ENCODE data around the gene LSP1.

Gene LSP1

GRCh38 chr11:1815751-1816150, 37.1 kb upstream of the LSP1 start:
- Histone ChIP-seq H3K36me3 (ENCODE audit: control insufficient read depth, insufficient read depth, low read length) (no peaks in the 10 kb centered on the region), H3K9me3 (ENCODE audit: control insufficient read depth, low read length) (peaks cover 22% of the 10 kb centered on the region), H3K4me3 (ENCODE audit: extremely low read depth, insufficient read depth, low read length, poor library complexity, severe bottlenecking) (no peak overlapping the region), H3K27ac (ENCODE audit: low read depth, low read length, severe bottlenecking) (no peak overlapping the region), H3K4me1 (ENCODE audit: control insufficient read depth, insufficient read depth, low read length, poor library complexity, severe bottlenecking) (peaks cover 6% of the 10 kb centered on the region)
- WGBS, 2 experiments (ENCODE audit: insufficient coverage in 2 of 2) = 87 to 95% methylated on average over 6 to 7 of the region's 7 CpGs

- H3K4me1 ChIP-seq (ENCODE audit: control insufficient read depth, insufficient read depth, low read length, poor library complexity, severe bottlenecking) = peaks cover 10% of the 10 kb centered on the region
- WGBS, 2 experiments (ENCODE audit: insufficient coverage in 2 of 2) = 96 to 100% methylated on average over 1 to 4 of the region's 5 CpGs
- H3K27ac ChIP-seq (ENCODE audit: low read depth, low read length, severe bottlenecking) = no peak overlapping the region
- no peak overlapping the region for H3K4me3 ChIP-seq (ENCODE audit: extremely low read depth, insufficient read depth, low read length, poor library complexity, severe bottlenecking)
- H3K36me3 ChIP-seq (ENCODE audit: control insufficient read depth, insufficient read depth, low read length) = no peaks in the 10 kb centered on the region
- H3K9me3 ChIP-seq (ENCODE audit: control insufficient read depth, low read length) = peaks cover 22% of the 10 kb centered on the region
Measured at GRCh38 chr11:1817000-1817399, 35.9 kb upstream of the LSP1 start.

GRCh38 chr11:1817511-1817910, 35.4 kb upstream of the LSP1 start:
- Histone ChIP-seq H3K9me3 (ENCODE audit: control insufficient read depth, low read length) (peaks cover 22% of the 10 kb centered on the region), H3K36me3 (ENCODE audit: control insufficient read depth, insufficient read depth, low read length) (no peaks in the 10 kb centered on the region), H3K4me3 (ENCODE audit: extremely low read depth, insufficient read depth, low read length, poor library complexity, severe bottlenecking) (no peak overlapping the region), H3K27ac (ENCODE audit: low read depth, low read length, severe bottlenecking) (no peak overlapping the region), H3K4me1 (ENCODE audit: control insufficient read depth, insufficient read depth, low read length, poor library complexity, severe bottlenecking) (peaks cover 10% of the 10 kb centered on the region)
- WGBS, 2 experiments (ENCODE audit: insufficient coverage in 2 of 2) = 60 to 83% methylated on average over 1 of the region's 1 CpG

- Histone ChIP-seq H3K9me3 (ENCODE audit: control insufficient read depth, low read length) (peaks cover 22% of the 10 kb centered on the region), H3K27ac (ENCODE audit: low read depth, low read length, severe bottlenecking) (no peak overlapping the region), H3K36me3 (ENCODE audit: control insufficient read depth, insufficient read depth, low read length) (no peaks in the 10 kb centered on the region), H3K4me1 (ENCODE audit: control insufficient read depth, insufficient read depth, low read length, poor library complexity, severe bottlenecking) (peaks cover 10% of the 10 kb centered on the region), H3K4me3 (ENCODE audit: extremely low read depth, insufficient read depth, low read length, poor library complexity, severe bottlenecking) (no peak overlapping the region)
- WGBS, 2 experiments (ENCODE audit: insufficient coverage in 2 of 2) = 83 to 91% methylated on average over 3 of the region's 3 CpGs
Measured at GRCh38 chr11:1819074-1819473, 33.8 kb upstream of the LSP1 start.

GRCh38 chr11:1820463-1821325, 32.2 kb upstream of the LSP1 start:
- Histone ChIP-seq H3K27ac (ENCODE audit: low read depth, low read length, severe bottlenecking) (no peak overlapping the region), H3K4me3 (ENCODE audit: extremely low read depth, insufficient read depth, low read length, poor library complexity, severe bottlenecking) (no peak overlapping the region), H3K36me3 (ENCODE audit: control insufficient read depth, insufficient read depth, low read length) (no peaks in the 10 kb centered on the region), H3K4me1 (ENCODE audit: control insufficient read depth, insufficient read depth, low read length, poor library complexity, severe bottlenecking) (peaks cover 10% of the 10 kb centered on the region), H3K9me3 (ENCODE audit: control insufficient read depth, low read length) (peaks cover 22% of the 10 kb centered on the region)
- 90 to 92% methylated on average over 11 to 13 of the region's 14 CpGs for WGBS, 2 experiments (ENCODE audit: insufficient coverage in 2 of 2)

- H3K4me1 ChIP-seq (ENCODE audit: control insufficient read depth, insufficient read depth, low read length, poor library complexity, severe bottlenecking) = peaks cover 10% of the 10 kb centered on the region
- no peak overlapping the region for H3K4me3 ChIP-seq (ENCODE audit: extremely low read depth, insufficient read depth, low read length, poor library complexity, severe bottlenecking)
- H3K9me3 ChIP-seq (ENCODE audit: control insufficient read depth, low read length) = peaks cover 22% of the 10 kb centered on the region
- H3K27ac ChIP-seq (ENCODE audit: low read depth, low read length, severe bottlenecking) = no peak overlapping the region
- H3K36me3 ChIP-seq (ENCODE audit: control insufficient read depth, insufficient read depth, low read length) = no peaks in the 10 kb centered on the region
Measured at GRCh38 chr11:1821562-1821961, 31.3 kb upstream of the LSP1 start.

GRCh38 chr11:1822648-1823375, 30.1 kb upstream of the LSP1 start:
- Histone ChIP-seq H3K4me1 (ENCODE audit: control insufficient read depth, insufficient read depth, low read length, poor library complexity, severe bottlenecking) (peaks cover 10% of the 10 kb centered on the region), H3K4me3 (ENCODE audit: extremely low read depth, insufficient read depth, low read length, poor library complexity, severe bottlenecking) (no peak overlapping the region), H3K9me3 (ENCODE audit: control insufficient read depth, low read length) (peaks cover 21% of the 10 kb centered on the region), H3K36me3 (ENCODE audit: control insufficient read depth, insufficient read depth, low read length) (no peaks in the 10 kb centered on the region), H3K27ac (ENCODE audit: low read depth, low read length, severe bottlenecking) (no peak overlapping the region)
- WGBS, 2 experiments (ENCODE audit: insufficient coverage in 2 of 2) = 90% methylated on average over 4 to 6 of the region's 8 CpGs

GRCh38 chr11:1823376-1824220, 29.3 kb upstream of the LSP1 start:
- H3K4me1 ChIP-seq (ENCODE audit: control insufficient read depth, insufficient read depth, low read length, poor library complexity, severe bottlenecking) = peaks cover 10% of the 10 kb centered on the region

GRCh38 chr11:1824221-1825038, 28.5 kb upstream of the LSP1 start:
- 92 to 93% methylated on average over 22 to 23 of the region's 23 CpGs for WGBS, 2 experiments (ENCODE audit: insufficient coverage in 2 of 2)
- no peaks in the 10 kb centered on the region for H3K36me3 ChIP-seq (ENCODE audit: control insufficient read depth, insufficient read depth, low read length)
- peaks cover 10% of the 10 kb centered on the region for H3K4me1 ChIP-seq (ENCODE audit: control insufficient read depth, insufficient read depth, low read length, poor library complexity, severe bottlenecking)
- H3K4me3 ChIP-seq (ENCODE audit: extremely low read depth, insufficient read depth, low read length, poor library complexity, severe bottlenecking) = no peak overlapping the region
- peaks cover 5% of the 10 kb centered on the region for H3K9me3 ChIP-seq (ENCODE audit: control insufficient read depth, low read length)
- H3K27ac ChIP-seq (ENCODE audit: low read depth, low read length, severe bottlenecking) = no peak overlapping the region

More at GRCh38 chr11:1823376-1824220, 29.3 kb upstream of the LSP1 start:
- no peak overlapping the region for H3K4me3 ChIP-seq (ENCODE audit: extremely low read depth, insufficient read depth, low read length, poor library complexity, severe bottlenecking)
- no peaks in the 10 kb centered on the region for H3K36me3 ChIP-seq (ENCODE audit: control insufficient read depth, insufficient read depth, low read length)
- H3K27ac ChIP-seq (ENCODE audit: low read depth, low read length, severe bottlenecking) = no peak overlapping the region
- H3K9me3 ChIP-seq (ENCODE audit: control insufficient read depth, low read length) = peaks cover 14% of the 10 kb centered on the region
- 94 to 97% methylated on average over 13 to 18 of the region's 19 CpGs for WGBS, 2 experiments (ENCODE audit: insufficient coverage in 2 of 2)

All from mesodermal cell (in vitro differentiated cells).